HFFc6 (cell line): ENCODE results near the gene RASGRP2. TPM values are rescaled to one million over a fixed set of nuclear protein-coding genes. Genes with fewer than 3 reads are reported as not detected.

ENCODE experiments used
- DNase-seq: peaks from one replicate; pipeline ENCODE4 v3.0.0-alpha.2; 2018
- H3K27ac Mint-ChIP-seq: 2 replicates; pipeline ENCODE4 v1.8.0; 2020; ENCODE audit warnings: mild to moderate bottlenecking, mixed read lengths
- H3K27me3 Mint-ChIP-seq: 2 replicates; pipeline ENCODE4 v1.8.0; 2021; ENCODE audit warnings: mild to moderate bottlenecking, moderate library complexity, mixed read lengths; ENCODE audit not compliant: insufficient read depth
- H3K36me3 Mint-ChIP-seq: 2 replicates; pipeline ENCODE4 v1.8.0; 2021; ENCODE audit warnings: low read depth, mixed read lengths
- H3K4me1 Mint-ChIP-seq: 2 replicates; pipeline ENCODE4 v1.8.0; 2020; ENCODE audit warnings: low read depth, mixed read lengths
- H3K4me3 Mint-ChIP-seq: 2 replicates; pipeline ENCODE4 v1.8.0; 2020; ENCODE audit warnings: mild to moderate bottlenecking, moderate library complexity, mixed read lengths
- H3K9me3 Mint-ChIP-seq: 2 replicates; pipeline ENCODE4 v1.8.0; 2020; ENCODE audit warnings: mild to moderate bottlenecking, mixed read lengths
- total RNA-seq, 6 experiments: library from RNA; stranded (reverse); fragmentation: NEBNext Ultra II Directional; extraction: Animal tissue kit (Norgen Biotek cat#: 25700); gene quantifications; 2 replicates in 1 of 6; 3 replicates in 5 of 6; pipeline ENCODE4 v1.2.3, GENCODE V29; 2021
- TF ChIP-seq, protein P1 (sequence below): fragments of 200-600 bp; sonication (generic); IDR thresholded peaks from 2 replicates; pipeline ENCODE4 v1.5.0; 2021; ENCODE audit warnings: antibody characterized with exemption, mild to moderate bottlenecking

RASGRP2 gene
- total RNA-seq, 6 experiments from 2014 or later = 0.43 to 0.68 (median 0.48) TPM; not detected in 2

DNA sequence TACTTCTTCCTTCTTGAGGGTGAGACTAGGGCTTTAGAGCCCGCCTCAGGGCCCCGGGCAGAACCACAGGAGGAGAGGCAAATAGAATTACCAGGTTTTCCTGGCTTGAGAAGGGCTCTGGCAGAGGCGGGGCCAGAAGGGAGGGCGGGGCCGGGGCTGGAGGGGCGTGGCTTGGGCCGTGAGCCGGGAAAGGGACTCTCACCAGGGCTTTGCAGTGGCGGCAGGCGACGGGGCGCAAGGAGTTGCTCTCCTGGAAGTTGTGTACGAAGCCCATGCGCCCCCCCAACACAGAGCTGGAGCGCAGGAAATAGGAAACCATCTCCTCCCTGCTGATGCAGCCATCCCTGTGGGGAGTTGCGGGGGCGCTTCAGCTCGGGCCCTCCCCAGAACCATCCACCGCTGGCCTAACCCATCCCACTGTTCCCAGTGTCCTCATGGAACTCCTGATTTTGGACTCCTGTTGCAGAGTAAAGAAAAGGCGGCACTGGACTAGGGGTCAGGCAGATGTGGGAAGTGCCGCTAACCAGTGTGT lies 14.0 kb downstream of the RASGRP2 start:
- Mint-ChIP-seq H3K9me3 (no peaks in the 10 kb centered on the region), H3K4me1 (no peaks in the 10 kb centered on the region), H3K4me3 (no peak overlapping the region), H3K36me3 (no peaks in the 10 kb centered on the region), H3K27me3 (peaks cover 48% of the 10 kb centered on the region), H3K27ac (no peak overlapping the region)
- TF ChIP-seq, protein P1, sequence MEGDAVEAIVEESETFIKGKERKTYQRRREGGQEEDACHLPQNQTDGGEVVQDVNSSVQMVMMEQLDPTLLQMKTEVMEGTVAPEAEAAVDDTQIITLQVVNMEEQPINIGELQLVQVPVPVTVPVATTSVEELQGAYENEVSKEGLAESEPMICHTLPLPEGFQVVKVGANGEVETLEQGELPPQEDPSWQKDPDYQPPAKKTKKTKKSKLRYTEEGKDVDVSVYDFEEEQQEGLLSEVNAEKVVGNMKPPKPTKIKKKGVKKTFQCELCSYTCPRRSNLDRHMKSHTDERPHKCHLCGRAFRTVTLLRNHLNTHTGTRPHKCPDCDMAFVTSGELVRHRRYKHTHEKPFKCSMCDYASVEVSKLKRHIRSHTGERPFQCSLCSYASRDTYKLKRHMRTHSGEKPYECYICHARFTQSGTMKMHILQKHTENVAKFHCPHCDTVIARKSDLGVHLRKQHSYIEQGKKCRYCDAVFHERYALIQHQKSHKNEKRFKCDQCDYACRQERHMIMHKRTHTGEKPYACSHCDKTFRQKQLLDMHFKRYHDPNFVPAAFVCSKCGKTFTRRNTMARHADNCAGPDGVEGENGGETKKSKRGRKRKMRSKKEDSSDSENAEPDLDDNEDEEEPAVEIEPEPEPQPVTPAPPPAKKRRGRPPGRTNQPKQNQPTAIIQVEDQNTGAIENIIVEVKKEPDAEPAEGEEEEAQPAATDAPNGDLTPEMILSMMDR = no peak
- no peak for DNase-seq

DNA sequence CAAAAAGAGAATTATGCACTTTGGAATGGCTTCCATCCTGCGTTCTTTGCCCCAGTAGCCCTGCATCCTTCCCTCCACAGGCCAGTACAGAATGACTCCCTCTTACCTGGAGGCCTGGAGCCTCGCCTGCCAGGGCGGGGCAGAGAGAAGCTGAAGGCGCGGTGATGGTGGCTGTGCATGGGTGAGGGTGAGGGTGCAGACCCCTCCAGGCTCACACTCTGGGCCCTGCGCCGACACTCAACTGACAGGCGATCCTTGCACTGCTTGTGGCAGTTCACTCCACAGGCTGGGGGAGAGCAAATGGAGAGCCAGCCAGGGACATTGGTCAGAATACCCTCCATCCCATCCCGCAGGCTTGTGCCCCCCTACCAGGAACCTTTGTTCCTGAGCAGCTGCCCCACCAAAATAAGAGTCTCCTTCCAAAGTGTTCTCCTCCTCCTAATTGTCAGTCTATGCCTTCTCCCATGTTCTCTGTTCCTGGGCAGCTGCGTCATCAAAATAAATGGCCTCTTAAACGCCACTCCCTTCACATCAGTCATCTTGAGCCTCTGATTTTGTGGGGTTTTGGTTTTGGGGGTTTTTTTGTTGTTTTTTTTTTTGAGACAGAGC lies 15.1 kb downstream of the RASGRP2 start:
- Mint-ChIP-seq H3K27ac (no peak overlapping the region), H3K4me1 (no peaks in the 10 kb centered on the region), H3K4me3 (no peak overlapping the region), H3K36me3 (no peaks in the 10 kb centered on the region), H3K9me3 (no peaks in the 10 kb centered on the region), H3K27me3 (peaks cover 46% of the 10 kb centered on the region)
- no peak for DNase-seq
- TF ChIP-seq, protein P1 = no peak

DNA sequence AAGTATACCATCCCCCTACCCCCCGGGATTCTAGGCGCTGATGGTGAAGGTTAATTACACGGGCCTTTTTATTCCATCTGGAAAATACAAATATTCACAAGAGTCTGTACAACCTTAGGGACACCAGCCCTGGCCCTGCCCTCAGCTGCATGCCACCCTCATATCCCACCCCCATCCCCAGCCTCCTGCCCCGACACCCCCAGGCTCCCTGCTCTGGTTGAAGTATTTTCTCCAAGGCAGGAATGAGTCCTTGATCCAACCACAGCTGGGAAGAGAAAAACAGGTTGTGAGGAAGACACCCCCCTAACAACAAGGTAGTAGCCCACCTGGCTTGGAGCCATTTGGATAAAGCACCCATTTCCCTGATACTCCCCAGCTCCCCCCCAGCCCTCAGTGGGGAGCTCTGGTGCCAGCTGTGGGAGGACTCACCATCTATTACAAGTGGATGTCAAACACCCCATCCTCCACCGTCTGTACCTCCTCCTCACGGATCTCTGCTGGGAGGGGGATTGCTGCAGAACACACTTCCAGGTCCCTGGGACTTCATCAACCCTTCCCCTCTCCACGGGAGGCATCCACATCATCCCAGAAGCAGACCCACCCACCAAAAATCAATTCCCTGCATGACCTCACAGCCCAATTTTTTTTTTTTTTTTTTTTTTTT lies 16.9 kb downstream of the RASGRP2 start:
- Mint-ChIP-seq H3K4me1 (no peaks in the 10 kb centered on the region), H3K4me3 (no peak overlapping the region), H3K9me3 (no peaks in the 10 kb centered on the region), H3K27me3 (peaks cover 46% of the 10 kb centered on the region), H3K27ac (no peak overlapping the region), H3K36me3 (no peaks in the 10 kb centered on the region)
- TF ChIP-seq, protein P1 = no peak
- no peak for DNase-seq

DNA sequence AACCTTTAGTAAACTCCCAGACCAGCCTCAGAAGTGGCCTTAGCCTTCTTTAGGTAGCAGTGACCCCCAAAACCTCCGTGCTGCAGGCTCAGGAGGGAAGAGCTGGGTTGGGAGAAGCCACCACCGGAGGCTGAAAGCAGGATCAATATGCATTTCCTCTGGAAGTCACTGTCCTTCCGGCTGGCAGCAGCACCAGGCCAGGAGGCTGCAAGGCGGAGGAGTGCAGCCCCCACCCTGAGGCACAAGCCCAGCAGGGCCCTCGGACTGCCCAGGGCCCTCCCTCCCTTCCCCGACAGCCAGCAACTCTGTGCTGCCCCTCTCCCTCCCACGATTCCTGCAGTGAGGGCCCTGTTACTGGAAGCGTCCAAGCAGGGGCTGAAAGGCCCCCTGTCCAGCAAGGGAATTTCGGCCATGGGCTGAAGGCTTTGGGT lies 17.7 kb downstream of the RASGRP2 start:
- no peaks in the 10 kb centered on the region for H3K36me3 Mint-ChIP-seq
- peaks cover 46% of the 10 kb centered on the region for H3K27me3 Mint-ChIP-seq
- H3K4me1 Mint-ChIP-seq = no peaks in the 10 kb centered on the region
- H3K4me3 Mint-ChIP-seq = no peak overlapping the region
- H3K27ac Mint-ChIP-seq = no peak overlapping the region
- H3K9me3 Mint-ChIP-seq = no peaks in the 10 kb centered on the region
- TF ChIP-seq, protein P1 = no peak
- DNase-seq = no peak

DNA sequence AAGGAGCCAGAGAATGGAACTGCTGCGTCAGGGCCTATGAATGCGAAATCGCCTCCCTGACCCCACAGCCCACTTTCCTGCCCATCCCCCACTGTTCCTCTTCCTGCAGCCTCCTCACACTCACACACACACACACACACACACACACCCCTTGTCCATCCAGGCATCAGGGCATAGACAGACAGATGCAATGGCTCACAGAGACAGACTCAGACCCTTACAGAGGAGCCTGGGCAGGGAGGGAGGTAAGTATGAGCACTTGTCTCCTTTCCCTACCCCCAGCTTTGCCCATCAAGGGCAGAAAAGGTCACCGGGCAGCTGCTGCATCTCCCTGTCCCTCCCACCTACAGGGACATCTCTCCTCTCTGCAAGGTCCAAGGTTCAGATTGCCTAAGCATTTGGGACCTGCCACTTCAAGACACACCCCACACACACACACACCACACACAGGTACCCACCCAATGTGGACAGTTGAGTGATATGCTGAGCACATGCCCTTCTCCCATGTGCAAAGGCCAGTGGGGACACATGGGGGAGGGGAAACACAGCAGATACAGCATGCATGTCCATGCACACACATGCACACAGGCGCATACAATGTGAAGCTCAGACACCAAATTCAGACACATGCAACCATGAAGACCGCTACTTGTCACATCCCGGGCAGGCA lies 18.9 kb downstream of the RASGRP2 start:
- Mint-ChIP-seq H3K36me3 (no peaks in the 10 kb centered on the region), H3K27me3 (peaks cover 53% of the 10 kb centered on the region), H3K27ac (no peak overlapping the region), H3K4me3 (no peak overlapping the region), H3K9me3 (no peaks in the 10 kb centered on the region), H3K4me1 (no peaks in the 10 kb centered on the region)
- TF ChIP-seq, protein P1 = no peak
- no peak for DNase-seq
